HG03558 (cell line): ENCODE results near the gene ACIN1.

Source experiments
- ATAC-seq: cut with Tn5 transposase; IDR thresholded peaks from one replicate; pipeline ENCODE4 v1.9.1; 2021; ENCODE audit warnings: moderate number of reproducible peaks; ENCODE audit not compliant: unreplicated experiment; ENCODE audit errors: extremely low read depth

ACIN1 gene

DNA sequence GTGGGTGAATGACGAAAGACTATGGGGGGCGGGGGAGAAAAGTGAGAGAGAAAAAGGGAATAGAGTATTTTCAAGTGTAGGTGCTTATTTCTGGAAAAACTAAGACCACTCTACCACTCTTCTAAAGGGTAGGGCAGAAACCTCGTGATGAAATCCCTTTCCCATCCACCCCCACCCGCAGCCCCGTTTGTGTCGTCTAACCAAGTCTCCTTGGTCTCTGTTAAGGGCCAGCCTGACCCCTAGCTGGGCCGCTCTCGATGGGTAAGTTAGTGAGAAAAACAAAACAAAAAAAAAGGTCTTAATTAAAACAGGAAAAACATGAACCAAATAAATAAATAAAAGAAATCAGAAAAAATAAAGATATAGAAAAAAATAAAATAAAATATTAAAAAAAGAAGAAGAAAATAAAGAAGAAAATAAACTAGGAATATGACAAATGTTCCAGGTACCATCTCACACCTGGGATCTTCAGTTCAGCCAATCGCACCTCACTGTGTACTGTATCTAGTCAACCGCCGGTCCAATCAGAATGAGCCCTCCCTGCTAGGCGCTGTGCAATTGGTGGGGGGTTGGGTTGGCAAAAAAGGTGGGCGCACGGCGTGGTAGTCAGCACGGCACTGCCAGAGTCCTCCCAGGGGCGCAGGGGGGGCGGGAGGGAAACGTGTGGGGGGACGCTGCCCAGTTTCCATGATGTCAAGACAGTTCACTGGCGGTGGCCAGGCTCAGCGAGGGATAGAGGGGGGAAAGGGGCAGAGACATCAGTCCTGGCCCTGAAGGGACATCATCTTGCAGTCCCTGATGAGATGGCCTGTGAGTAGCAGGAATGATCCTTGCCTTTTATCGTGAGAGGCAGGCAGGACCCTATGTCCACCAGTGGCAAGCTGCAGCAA, 27.8 kb downstream of the ACIN1 start:
- ATAC-seq: no peak

DNA sequence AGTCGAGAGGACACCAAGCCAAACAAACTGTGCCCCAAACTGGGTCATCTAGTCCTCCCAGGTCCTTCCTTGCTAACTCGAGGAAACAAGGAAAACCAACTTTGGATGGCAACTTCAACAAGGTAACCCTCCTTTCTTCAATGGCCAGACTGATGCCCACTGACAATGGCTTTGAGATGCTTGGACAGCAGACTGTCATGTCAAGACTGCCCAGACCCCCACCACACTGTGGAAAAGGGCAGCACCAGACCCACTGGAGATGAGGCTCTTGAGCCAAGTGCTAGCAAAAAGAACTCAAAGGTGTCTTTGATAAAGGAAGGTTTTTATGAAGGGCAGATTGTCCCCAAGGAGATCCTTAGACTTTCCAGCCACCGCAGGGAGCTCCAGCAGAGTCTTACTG, 28.6 kb downstream of the ACIN1 start:
- ATAC-seq: no peak

DNA sequence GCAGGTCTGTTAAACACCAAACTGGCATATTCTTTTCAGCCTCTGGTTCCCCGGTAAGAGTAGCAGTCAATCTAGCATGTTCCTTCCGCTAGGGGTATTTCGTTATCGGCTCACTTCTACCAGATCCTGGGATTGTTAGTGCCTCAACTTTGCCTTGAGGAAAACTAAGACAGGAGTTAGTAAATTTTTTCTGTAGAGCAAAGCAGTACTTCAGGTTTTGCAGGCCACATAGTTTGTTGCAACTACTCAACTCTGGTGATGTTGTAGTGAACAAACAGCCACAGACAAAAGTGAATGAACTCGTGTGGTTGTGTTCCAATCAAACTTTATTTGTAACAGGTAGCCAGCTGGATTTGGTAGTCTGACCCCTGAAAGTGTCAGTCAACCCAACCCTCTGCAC, 31.3 kb downstream of the ACIN1 start:
- no peak for ATAC-seq

DNA sequence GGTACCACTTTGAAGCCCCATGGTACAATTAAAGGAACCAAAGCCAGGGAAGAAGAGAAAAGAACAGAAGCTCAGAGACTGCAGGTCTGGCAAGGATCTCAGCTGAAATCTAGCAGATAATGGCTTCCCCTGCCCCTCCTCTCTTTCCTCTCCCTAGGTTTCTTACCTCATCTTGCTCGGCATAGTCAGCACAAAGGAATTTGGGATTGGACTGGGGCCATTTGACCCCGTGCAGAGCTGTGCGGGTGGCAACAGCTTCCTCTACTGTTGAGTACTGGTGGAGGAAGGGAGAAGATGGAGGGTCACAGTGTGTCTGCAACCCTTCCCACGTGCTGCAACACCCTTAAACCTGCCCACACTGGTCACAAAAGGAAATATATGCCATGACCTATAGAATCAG, 32.9 kb downstream of the ACIN1 start:
- no peak for ATAC-seq

DNA sequence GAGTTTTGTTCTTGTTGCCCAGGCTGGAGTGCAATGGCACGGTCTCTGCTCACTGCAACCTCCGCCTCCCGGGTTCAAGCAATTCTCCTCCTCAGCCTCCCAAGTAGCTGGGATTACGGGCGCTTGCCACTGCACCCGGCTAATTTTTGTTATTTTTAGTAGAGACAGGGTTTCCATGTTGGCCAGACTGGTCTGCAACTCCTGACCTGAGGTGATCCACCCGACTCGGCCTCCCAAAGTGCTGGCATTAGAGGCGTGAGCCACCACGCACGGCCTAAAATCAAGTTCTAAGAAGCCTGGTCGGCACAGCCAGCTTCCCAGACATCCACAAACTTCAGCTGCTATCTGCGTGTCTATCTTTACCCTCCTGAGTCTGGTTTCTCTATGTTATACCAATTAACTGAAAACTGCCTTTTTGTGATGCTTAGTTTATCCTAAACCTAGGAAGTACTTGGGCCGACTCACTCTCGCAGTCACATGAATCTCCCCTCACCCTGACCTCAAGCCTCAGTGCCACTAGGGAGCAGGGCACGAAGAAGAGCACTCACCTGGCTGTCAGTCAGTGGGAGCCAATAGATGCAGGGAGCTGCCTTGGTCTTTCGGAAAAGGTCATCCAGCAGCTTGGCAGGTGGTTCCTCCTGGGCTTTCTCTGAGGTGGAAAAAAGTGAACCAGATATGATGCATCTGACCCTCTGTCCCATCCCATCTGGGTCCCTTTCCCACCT, 34.2 kb downstream of the ACIN1 start:
- no peak for ATAC-seq

DNA sequence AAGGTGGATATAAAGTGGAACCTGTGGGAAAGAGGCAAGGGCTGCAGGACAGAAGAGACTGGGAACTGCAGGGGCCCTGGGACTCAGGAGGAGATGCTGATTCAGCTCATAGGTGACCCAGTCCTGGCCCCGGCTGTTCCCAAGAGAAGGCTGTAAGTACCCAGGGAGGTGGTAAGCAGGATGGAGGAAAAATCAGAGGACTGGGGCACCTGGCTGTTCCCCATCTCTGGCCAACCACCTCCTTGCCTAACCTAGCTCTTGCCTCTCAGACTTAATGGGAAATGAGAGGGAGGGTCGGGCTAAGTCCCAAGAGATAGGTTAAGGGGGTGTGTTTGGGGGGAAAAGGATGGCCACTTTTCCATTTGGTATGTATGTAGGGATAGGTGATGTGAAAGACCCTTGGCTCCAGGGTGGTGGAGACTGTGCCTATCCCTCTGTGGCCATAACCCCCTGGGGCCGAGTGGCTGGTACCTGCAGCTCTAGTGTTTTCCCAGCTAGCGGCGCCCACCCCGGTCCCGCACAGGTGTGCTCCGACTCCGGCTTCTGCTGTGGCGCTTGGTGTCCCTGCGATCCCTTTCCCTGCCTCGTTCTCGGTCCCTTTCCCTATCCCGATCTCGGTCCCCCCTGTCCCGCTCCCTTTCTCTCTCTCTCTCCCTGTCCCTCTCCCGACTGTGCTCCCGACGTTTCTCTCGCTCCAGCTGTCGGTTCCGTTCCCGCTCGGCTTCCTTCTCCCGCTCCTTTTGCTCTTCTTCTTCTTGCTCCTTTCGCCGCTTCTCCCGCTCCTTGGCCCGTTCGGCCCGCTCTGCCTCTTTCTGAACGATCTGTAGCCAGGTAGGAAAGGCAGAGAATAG, 36.1 kb downstream of the ACIN1 start:
- no peak for ATAC-seq

DNA sequence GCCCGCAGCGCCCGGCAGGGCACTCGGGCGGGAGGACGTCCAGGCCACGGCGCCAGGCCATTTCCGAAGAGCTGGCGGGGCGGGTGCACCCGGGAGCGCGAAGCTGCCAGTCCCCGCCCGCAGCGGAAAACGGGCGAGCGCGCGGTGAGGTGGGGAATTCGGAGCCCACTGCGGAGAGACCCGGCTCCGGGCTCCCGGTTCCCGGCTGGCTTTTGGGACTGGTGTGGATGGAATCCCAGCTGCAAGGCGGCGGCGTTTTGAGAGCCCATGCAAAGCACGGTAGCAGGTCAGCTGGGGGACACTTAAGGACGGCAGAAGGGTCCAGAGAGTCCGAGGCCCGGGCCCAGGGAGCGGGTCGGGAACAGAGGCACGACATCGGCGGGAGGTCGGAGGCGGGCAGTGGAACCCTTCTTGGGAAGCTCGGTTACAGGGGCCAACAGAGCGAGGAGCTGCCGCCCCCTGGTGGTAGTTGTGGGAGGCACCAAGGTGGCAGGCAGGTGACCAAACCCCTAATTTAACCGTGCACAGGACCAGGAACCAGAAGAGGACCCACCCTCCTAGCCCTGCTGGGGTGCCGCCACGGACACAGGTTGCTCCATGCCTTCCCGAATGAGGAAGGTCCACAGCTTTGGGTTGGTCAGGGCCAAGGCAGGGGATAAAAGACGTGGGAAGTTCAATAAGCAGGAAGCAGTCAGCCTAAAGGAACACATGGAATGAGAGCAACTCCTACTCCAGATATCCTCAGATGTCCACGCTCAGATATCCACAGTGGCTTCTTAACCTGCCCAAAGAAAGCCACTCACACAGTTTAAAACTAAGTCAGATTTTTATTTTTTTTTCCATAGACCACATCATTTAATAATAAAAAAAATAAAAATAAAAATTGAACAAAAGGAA, 36.9 kb downstream of the ACIN1 start:
- ATAC-seq: no peak

DNA sequence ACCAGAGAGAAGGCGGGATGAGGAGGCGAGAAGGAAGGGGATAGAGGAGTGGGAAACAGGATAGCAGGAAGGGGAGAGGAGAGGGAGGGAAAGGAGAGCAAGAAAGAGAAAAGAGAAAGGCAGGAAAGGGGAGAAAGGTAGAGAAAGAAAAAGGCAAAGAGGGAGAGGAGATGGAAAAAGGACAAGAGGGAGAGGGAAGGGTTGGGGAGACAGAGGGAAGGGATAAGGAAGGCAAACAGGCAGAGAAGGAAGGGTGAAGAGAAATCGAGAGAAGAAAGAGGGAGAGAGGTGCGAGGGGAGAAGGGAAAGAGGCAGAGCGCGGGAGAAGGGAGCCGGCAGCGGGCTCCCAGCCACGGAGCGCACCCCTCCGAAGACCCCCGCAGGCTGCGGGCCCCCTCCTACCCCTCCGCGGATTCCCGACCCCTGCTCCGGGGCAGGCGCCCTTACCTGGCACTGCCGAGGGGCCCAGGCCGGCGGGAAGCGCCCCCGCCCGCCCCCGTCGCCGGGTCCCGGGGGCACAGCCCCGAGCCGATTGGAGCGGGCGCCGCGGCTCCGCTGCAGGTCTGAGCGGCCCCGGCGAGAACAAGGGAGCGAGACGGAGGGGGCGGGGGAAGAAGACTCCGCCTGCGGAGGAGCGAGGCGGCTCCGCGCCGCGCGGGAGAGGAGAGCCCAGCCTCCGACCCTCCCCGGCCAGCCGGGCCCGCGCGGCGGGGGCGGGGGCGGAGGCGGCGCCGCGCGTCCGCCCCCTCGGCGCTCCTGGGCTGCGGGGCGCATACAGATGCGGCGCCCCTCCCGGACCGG, 37.8 kb downstream of the ACIN1 start, which contains the start of gene CDH24:
CDH24 (minus strand) TSS at position 565 of the 801 bp plus-strand sequence. CDS start 1,787 bp downstream, outside the sequence.
- no peak for ATAC-seq

DNA sequence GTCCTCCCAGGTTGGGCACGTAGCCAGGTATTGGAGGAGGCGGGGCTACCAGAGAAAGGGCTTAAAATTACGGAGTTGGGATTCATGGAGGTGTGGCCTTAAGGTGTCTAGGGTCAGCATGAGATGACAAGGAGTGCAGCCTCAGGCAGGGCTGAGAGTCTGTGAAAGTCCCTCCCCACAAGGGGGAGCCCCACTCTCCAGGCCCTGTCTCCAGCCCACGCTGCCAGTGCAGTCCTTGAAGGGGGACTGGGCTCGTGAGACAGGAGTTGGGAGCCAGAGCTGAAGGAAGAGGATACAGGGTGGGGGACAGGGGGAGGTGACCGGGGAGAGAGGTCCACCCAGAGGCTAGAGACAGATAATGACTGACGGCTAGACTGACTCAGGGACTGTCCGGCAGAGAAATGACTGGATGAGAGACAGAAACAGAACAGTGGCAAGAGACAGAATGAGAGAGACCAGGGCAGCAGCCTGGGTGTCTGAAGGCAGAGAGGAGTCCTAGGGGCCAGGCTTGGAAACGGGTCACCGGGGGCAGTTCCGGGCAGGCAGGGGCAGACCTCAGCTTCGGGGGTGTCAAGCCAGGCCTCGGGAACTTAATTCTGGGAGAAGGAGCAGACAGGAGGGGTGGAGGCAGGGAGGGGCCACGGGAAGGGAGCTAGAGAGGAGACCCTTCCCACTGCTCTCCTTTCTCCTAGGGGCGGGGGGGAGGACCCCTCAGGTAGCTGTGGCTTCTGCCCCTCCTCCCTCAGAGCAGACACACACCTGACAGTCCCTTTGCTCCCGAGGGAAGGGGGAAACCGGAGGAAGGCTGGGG, 38.6 kb downstream of the ACIN1 start:
- no peak for ATAC-seq

DNA sequence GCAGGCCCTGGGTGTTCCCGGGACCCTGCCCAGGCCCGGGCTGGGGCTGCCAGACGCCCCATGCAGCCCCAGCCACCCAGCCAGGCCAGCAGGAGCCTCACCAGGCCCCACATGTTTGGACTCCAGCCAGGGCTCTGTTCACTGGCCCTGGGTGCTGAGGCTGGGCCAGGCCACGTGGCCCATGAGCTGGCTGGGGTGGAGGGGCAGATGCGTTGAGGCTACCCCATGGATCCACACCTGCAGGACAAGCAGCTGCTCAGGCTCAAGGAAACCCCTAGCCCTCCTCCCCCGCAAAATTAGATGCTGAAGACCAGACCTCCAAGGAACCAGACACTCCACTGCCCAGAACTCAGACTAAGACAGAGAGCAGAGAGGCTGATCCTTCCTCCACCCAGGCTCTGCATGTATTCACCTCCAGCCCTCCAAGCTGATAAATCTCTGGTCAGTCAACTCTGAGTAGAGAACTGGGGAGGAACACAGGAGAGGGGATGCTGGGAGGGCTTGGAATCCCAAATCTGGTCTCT, 39.3 kb downstream of the ACIN1 start:
- ATAC-seq: no peak

DNA sequence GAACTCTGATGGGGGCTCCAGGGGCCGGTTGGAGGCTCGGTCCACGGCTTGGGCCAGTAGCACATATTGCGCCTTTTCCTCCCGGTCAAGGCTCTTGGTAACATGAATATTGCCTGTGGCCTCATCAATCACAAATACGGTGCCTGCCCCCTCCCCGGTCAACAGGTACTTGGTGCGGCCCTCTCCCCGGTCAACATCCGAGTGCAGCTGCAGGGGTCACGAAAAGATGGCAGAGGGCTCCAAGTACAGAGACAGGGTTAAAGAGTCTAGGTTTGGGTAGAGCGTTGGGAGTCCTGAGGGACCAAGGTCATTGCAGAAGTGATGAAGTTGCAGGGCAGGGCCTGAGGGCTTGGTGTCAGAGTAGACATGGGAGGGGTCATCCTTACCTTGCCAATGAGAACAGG, 39.8 kb downstream of the ACIN1 start:
- ATAC-seq: no peak

DNA sequence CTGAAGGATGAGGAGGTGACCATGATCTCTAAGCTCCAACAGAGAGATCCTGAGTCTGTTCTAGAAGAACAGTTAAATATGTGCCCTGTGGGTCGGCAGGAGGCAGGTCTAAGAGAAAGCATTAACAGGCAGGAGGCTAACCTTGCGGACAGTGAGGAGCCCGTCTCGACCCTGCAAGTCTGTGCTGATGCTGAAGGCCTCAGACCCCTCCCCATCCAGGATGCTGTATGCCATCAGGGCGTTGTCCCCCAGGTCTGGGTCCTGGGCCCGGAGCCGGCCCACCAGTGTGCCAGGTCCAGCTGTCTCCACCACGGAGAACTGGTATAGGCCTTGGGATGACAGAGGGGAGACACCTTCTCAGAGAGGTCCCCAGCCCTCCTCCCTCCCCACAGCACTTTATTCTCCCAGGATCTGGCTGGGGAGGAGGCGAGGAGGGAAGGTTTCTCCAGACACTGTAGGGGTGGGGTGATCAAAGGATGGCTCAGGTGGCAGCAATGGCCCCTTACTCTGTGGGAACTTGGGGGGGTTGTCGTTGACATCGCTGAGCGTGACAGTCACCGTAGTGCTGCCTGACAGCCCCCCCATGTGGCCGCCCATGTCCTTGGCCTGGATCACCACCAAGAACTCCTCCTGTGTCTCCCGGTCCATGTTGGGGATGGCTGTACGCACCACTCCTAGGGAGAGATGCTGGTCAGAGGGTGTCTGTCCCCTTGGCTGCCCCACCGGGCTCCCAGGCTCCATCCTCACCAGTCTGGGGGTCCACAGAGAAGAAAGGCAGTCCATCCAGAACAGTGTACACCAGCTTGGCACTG, 40.7 kb downstream of the ACIN1 start:
- ATAC-seq: no peak

DNA sequence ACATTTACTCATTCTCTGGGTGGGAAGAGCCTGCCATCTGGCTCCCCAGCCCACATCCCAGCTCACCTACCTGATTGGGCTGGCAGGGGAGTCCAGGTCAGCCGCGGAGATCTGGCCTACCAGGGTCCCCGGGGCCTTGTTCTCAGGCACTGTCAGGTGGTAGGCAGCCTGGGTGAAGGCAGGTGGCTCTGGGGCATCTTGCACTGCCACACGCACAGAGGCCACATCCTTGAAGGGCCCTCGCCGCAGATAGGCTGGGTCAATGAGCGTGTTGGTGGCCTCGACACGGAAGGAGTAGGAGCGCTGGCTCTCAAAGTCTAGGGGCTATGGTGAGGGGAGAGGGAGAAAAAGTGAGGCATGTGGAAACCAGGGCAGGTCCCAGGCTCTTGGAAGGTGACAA, 41.5 kb downstream of the ACIN1 start:
- ATAC-seq: no peak

DNA sequence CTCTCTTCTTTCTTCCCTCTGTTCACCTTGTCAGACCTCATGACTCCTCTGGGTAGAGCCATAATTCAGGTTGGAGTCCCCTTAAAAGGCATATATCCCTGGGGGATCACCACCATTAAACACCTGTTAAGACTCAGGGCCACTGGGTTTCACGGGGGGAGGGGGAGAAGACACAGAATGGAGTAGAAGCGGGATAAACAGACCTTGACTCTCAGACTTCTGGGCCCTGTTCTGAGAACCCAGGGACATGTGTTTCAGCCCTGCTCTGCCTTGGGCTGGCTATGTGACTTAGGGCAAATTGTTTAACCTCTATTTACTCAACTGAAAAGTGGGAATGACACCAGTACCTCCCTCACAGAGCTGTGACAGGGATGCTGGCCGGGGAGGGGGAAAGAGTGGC, 42.3 kb downstream of the ACIN1 start:
- ATAC-seq: no peak

DNA sequence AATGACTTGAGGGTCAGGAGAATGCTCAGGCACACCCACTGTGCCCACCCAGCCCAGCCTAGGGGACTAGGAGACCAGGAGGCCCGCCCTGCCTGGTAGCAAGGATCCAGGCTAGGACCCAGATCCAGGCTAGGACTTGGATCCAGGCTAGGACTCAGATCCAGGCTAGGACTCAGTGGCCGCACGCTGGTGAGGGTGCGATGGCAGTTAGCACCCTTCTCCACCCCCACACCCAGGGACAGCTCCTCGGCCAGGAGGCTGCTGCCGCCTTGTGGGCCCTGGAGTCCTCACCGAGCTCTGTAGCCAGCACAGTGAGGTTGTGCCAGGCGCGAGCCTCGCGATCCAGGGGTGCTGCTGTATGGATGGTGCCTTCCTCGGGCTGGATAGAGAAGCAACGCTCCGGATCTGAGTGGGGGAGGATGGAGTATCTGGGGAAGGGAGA, 42.7 kb downstream of the ACIN1 start:
- no peak for ATAC-seq

DNA sequence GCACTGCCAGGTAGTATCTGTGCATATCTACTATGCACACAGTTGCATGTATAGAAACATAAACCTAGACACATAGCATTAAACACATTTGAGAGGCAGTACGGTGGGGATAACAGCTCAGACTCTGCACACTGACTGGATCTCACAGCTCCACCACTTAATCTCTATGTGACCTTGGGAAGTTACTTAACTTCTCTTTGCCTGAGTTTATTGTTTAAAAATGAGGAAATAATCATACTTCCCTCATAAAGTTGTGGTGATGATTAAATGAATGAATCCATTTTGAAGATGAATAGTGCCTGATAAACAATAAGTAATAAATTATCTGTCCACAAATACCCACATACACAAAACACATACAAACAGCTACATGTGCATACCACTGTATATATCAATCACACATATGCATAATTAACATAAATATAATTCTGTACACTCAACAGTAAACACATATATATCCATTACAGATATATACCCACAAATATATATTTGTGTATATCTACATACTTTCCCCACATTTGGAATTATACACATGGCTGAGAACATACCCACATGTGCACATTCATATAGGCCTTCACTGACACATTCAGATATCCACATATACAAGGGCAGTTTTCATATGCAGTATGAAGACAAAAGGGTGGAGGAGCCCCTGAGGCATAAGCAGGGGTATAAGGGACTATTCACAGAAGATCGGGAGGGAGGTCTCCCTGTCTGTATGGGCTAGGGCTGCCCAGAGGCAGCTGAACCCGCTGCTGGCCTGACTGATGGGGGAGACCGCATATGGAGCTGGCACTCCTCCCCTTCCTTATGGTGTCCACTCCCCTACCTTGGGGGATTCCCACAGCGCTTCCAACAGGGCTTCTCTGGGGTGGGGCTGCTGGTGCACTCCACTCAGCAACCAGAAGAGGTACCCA, 43.5 kb downstream of the ACIN1 start:
- no peak for ATAC-seq
